ENCODE results near the gene RCN2. TPM values are rescaled to one million over a fixed set of nuclear protein-coding genes. Genes with fewer than 3 reads are reported as not detected.

The RCN2 gene
- total and polyA plus RNA-seq, 4 donors, result 64.1 to 171 (median 126) TPM

DNA sequence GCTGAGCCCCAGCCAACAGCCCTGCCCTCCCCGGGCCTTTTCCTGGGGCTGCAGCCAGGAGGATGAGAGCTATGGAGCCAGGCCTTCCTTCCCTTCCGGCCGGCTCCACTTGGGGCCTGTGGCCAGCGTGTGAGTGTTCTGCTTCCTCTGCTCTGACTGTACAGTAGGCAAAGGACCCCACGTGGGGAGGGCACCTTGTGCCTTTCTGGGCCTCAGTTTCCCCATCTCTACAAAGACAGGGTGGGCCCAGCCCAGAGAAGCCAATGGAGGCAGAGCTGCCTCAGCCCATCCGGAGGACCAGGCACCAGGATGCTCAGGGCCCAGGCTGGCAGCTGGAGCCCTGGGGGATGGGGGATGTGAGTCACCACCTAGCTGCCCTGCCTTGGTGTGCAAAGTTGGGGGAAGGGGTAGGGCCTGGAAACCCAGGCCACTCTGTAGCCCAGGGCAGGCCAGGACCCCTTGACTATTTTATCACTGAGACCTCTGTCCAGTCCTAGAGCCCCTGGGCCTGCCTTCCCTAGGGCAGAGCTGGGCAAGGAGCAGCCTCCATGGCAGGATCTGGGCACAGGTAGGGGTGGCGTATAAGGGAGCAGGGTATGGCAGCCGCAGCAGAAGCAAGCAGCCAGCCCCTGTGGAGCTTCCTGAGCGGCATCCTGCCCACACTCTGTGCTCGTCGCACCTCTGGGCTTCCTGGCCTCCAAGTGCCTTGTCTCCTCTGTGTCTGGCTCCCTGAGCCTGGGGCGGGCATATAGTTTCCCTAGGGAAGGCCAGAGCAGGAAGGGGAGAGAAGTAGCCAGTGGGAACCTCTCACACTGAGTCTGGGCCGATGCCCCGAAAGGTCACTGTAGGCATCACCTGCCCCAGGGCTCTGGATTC lies 65.2 kb downstream of the RCN2 start:
- Histone ChIP-seq H3K27ac (ENCODE audit: low read depth, low read length) (no peak overlapping the region), H3K4me1 (ENCODE audit: control insufficient read depth, insufficient read depth, low read length) (peaks cover 35% of the 10 kb centered on the region), H3K4me3 (ENCODE audit: low read depth, low read length) (no peak overlapping the region), H3K9me3 (ENCODE audit: control insufficient read depth, insufficient read depth, low read length) (no peaks in the 10 kb centered on the region), H3K27me3 (ENCODE audit: control insufficient read depth, insufficient read depth, low read length) (no peaks in the 10 kb centered on the region), H3K36me3 (ENCODE audit: control insufficient read depth, insufficient read depth, low read length) (no peaks in the 10 kb centered on the region)
- 82% methylated on average over 14 of the region's 14 CpGs for WGBS (ENCODE audit: insufficient coverage)
- DNase-seq (ENCODE audit: low read depth in 4 of 6, low spot score in 6 of 6), result no peak

DNA sequence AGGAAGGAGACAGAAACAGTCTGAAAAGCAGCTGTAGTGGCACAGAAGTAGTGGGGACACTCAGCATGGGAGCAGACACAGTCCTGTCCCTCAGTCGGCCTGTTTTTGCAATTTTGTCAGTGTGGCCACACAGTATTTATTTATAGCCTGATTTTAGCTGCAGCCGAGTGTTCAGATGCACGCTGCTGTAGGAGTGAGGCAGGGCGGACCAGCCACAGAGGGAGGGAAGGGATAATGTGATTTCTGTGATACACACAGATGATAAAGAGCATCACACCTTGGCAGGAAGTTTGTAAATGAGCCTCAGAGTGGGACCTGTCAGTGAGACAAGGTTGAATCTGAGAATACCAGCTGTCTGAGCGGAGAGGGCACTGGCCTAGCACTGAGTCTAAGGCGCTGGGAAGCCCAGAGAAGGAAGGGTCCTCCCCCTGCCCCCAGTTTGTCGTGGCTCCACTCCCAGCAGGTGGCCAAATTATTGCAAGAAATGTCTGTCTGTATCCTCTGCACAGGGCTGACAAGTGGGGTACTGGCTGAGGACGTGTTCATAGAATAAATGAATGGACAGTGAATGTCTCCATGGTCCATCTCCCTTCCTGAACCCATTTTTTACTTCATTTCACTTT lies 67.2 kb downstream of the RCN2 start:
- H3K27me3 ChIP-seq (ENCODE audit: control insufficient read depth, insufficient read depth, low read length), result no peaks in the 10 kb centered on the region
- H3K36me3 ChIP-seq (ENCODE audit: control insufficient read depth, insufficient read depth, low read length), result no peaks in the 10 kb centered on the region
- H3K4me1 ChIP-seq (ENCODE audit: control insufficient read depth, insufficient read depth, low read length), result peaks cover 28% of the 10 kb centered on the region
- H3K27ac ChIP-seq (ENCODE audit: low read depth, low read length), result no peak overlapping the region
- H3K4me3 ChIP-seq (ENCODE audit: low read depth, low read length), result no peak overlapping the region
- 71% methylated on average over 7 of the region's 8 CpGs for WGBS (ENCODE audit: insufficient coverage)
- H3K9me3 ChIP-seq (ENCODE audit: control insufficient read depth, insufficient read depth, low read length), result no peaks in the 10 kb centered on the region
- DNase-seq (ENCODE audit: low read depth in 4 of 6, low spot score in 6 of 6), result peak in 1 of 6 donors; percentile 43

DNA sequence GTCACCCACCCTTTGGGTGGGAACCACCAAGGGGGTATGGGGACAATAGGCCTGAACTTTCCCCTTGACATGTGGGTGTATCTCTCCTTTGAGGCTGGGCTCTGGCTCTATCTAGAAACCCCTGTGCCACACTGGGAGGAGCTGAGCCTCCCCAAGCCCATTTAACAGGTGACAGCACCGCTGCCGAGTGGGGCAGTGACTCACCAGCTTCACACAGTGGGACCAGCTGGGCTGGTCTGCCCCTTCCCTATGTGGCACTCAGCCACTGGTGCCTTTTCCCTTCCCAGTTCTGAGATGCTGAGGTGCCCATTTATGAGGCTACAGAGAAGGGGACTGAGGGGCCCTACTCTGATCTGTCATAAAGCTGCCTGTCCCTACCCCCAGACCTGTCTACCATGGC lies 68.4 kb downstream of the RCN2 start:
- WGBS (ENCODE audit: insufficient coverage), result 100% methylated on average over 2 of the region's 2 CpGs
- no peak for DNase-seq (ENCODE audit: low read depth in 4 of 6, low spot score in 6 of 6)
- Histone ChIP-seq H3K4me1 (ENCODE audit: control insufficient read depth, insufficient read depth, low read length) (peaks cover 22% of the 10 kb centered on the region), H3K36me3 (ENCODE audit: control insufficient read depth, insufficient read depth, low read length) (no peaks in the 10 kb centered on the region), H3K27me3 (ENCODE audit: control insufficient read depth, insufficient read depth, low read length) (no peaks in the 10 kb centered on the region), H3K4me3 (ENCODE audit: low read depth, low read length) (no peak overlapping the region), H3K9me3 (ENCODE audit: control insufficient read depth, insufficient read depth, low read length) (no peaks in the 10 kb centered on the region), H3K27ac (ENCODE audit: low read depth, low read length) (no peak overlapping the region)

DNA sequence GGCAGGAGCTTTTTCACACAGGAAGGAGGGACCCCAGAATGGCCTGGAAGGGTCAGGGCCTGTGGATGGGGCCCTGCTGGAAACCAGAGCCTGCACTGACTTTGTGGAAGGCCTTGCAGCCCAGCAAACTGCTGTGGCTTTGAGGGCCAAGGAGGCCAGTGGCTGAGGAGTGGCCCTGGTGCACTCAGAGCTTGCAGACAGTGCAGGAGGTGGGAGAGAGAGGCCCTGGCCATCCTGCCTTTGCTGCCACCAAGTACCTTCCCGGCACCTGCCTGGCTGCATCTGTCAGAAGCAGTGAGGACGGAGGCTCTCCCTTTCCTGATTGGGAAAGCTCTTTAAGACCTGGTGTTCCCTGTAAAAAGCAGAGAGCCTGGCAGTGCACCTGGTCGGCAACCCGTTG lies 69.8 kb downstream of the RCN2 start:
- H3K4me1 ChIP-seq (ENCODE audit: control insufficient read depth, insufficient read depth, low read length), result peaks cover 10% of the 10 kb centered on the region
- H3K36me3 ChIP-seq (ENCODE audit: control insufficient read depth, insufficient read depth, low read length), result no peaks in the 10 kb centered on the region
- no peak for DNase-seq (ENCODE audit: low read depth in 4 of 6, low spot score in 6 of 6)
- 57% methylated on average over 4 of the region's 4 CpGs for WGBS (ENCODE audit: insufficient coverage)
- no peak overlapping the region for H3K4me3 ChIP-seq (ENCODE audit: low read depth, low read length)
- no peaks in the 10 kb centered on the region for H3K9me3 ChIP-seq (ENCODE audit: control insufficient read depth, insufficient read depth, low read length)
- no peaks in the 10 kb centered on the region for H3K27me3 ChIP-seq (ENCODE audit: control insufficient read depth, insufficient read depth, low read length)
- no peak overlapping the region for H3K27ac ChIP-seq (ENCODE audit: low read depth, low read length)

DNA sequence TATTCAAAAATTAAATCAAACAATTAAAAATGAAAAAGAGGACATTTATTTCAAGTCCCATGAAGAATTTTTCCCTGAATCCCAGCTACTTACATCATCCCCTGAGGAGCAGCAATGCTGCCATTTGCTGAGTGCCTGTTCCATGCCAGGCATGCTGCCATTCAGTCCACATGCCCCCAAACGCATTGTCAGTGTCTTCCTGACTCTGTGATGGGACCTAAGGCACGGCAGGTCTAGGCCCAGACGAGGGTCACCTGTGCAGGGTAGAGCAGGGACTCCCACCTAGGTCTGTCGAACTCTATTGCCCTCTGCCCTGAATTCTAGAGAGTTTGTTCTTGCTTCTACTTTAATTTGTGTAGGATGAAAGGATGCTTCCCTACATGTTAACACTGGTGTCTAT lies 70.4 kb downstream of the RCN2 start:
- no peaks in the 10 kb centered on the region for H3K27me3 ChIP-seq (ENCODE audit: control insufficient read depth, insufficient read depth, low read length)
- H3K4me3 ChIP-seq (ENCODE audit: low read depth, low read length), result no peak overlapping the region
- DNase-seq (ENCODE audit: low read depth in 4 of 6, low spot score in 6 of 6), result no peak
- H3K27ac ChIP-seq (ENCODE audit: low read depth, low read length), result no peak overlapping the region
- WGBS (ENCODE audit: insufficient coverage), result 49% methylated on average over 3 of the region's 4 CpGs
- H3K4me1 ChIP-seq (ENCODE audit: control insufficient read depth, insufficient read depth, low read length), result peaks cover 4% of the 10 kb centered on the region
- H3K9me3 ChIP-seq (ENCODE audit: control insufficient read depth, insufficient read depth, low read length), result no peaks in the 10 kb centered on the region
- H3K36me3 ChIP-seq (ENCODE audit: control insufficient read depth, insufficient read depth, low read length), result no peaks in the 10 kb centered on the region

DNA sequence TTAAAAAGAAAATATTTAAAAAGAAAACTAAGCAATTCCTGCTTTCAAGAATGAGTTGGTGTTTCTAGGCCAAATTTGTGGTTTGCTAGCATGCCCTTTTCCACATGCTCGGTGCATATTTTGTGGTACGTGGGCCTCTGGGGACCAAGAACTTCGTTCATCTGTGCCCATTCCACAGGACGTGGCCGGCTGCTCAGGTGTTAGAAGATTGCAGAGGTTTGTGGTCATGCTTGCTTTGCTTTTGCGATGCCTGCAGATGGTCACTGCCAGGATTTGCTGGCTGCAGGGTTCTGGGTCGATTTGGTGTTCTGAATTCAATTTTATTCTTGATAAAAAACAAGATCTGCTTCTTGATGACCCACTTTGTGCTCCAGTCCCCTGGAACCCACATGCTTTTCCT lies 70.9 kb downstream of the RCN2 start:
- Histone ChIP-seq H3K4me3 (ENCODE audit: low read depth, low read length) (no peak overlapping the region), H3K4me1 (ENCODE audit: control insufficient read depth, insufficient read depth, low read length) (peaks cover 4% of the 10 kb centered on the region), H3K27me3 (ENCODE audit: control insufficient read depth, insufficient read depth, low read length) (no peaks in the 10 kb centered on the region), H3K27ac (ENCODE audit: low read depth, low read length) (no peak overlapping the region), H3K36me3 (ENCODE audit: control insufficient read depth, insufficient read depth, low read length) (no peaks in the 10 kb centered on the region), H3K9me3 (ENCODE audit: control insufficient read depth, insufficient read depth, low read length) (no peaks in the 10 kb centered on the region)
- 78% methylated on average over 7 of the region's 7 CpGs for WGBS (ENCODE audit: insufficient coverage)
- no peak for DNase-seq (ENCODE audit: low read depth in 4 of 6, low spot score in 6 of 6)

DNA sequence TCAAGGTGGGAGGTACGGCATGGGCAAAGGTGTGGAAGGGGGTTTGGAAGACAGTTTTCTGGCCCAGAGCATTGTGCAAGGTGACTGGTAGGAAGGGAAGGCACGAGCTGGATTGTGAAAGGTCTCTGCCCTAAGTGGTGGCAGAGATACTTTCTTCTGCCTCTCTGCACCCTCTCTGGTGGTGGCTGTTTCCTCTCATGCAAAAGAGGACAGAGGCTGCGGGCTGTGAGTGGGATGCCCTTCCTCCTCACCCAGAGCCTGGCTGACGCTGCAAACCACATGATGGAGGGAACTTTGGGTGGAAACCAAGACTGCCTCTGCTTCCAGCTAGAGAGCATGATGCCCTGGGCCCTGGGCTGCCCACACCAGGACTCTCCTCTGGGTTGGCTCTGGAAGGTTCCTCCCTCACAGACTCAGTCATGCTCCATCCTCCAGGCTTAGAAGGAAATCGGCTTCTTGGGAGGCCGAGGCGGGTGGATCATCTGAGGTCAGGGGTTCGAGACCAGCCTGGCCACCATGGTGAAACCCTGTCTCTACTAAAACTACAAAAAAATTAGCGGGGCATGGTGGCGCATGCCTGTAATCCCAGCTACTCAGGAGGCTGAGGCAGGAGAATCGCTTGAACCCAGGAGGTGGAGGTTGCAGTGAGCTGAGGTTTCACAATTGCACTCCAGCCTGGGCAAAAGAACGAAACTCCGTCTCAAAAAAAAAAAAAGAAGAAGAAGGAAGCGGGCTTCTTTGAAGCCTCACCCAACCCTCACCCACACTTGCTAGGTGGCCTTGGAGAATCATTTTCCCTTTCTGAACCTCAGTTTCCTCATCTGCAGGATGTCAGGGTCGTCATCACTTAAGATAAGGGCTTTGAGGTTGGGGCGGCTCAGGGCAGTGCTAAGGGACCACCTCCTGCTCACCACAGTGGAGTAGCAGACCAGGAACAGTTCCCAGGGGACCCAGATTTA lies 71.7 kb downstream of the RCN2 start:
- Histone ChIP-seq H3K27ac (ENCODE audit: low read depth, low read length) (no peak overlapping the region), H3K27me3 (ENCODE audit: control insufficient read depth, insufficient read depth, low read length) (no peaks in the 10 kb centered on the region), H3K4me1 (ENCODE audit: control insufficient read depth, insufficient read depth, low read length) (peaks cover 4% of the 10 kb centered on the region), H3K4me3 (ENCODE audit: low read depth, low read length) (no peak overlapping the region), H3K36me3 (ENCODE audit: control insufficient read depth, insufficient read depth, low read length) (no peaks in the 10 kb centered on the region), H3K9me3 (ENCODE audit: control insufficient read depth, insufficient read depth, low read length) (no peaks in the 10 kb centered on the region)
- no peak for DNase-seq (ENCODE audit: low read depth in 4 of 6, low spot score in 6 of 6)
- 91% methylated on average over 9 of the region's 16 CpGs for WGBS (ENCODE audit: insufficient coverage)

Small RNAs within 50 kb of the gene (small RNA-seq; reads per million reads assigned to genes)
- not detected for gene RN7SL278P (ENCODE audit: low replicate concordance)

Other genes starting within 250 kb of the RCN2 start
- gene SCAPER, start 26.4 kb upstream of the RCN2 start, total RNA-seq, result 10 to 100 TPM; 33.2 to 70.3 TPM
- 10 to 100 TPM; 46.6 to 47.2 TPM for gene SCAPER, start 26.4 kb upstream of the RCN2 start, polyA plus RNA-seq (ENCODE audit: insufficient read length in 2 of 2)
- gene PSTPIP1, start 63.4 kb downstream of the RCN2 start, total RNA-seq, result 1 to 10 TPM; 1.4 to 3.3 TPM
- 1 to 10 TPM; 1.4 to 2.0 TPM for gene PSTPIP1, start 63.4 kb downstream of the RCN2 start, polyA plus RNA-seq (ENCODE audit: insufficient read length in 2 of 2)
- gene TSPAN3, start 139.4 kb downstream of the RCN2 start, total RNA-seq, result 100 to 1,000 TPM; 391 to 564 TPM
- 100 to 1,000 TPM; 526 to 639 TPM for gene TSPAN3, start 139.4 kb downstream of the RCN2 start, polyA plus RNA-seq (ENCODE audit: insufficient read length in 2 of 2)